SHP77 (cell line): ENCODE measurements around the gene SLC22A4.

ENCODE experiments used
- DNase-seq, 2 experiments: peaks; one replicate each; lab custom pipeline; 2025; lab: John Stamatoyannopoulos, UW

Gene SLC22A4

DNA sequence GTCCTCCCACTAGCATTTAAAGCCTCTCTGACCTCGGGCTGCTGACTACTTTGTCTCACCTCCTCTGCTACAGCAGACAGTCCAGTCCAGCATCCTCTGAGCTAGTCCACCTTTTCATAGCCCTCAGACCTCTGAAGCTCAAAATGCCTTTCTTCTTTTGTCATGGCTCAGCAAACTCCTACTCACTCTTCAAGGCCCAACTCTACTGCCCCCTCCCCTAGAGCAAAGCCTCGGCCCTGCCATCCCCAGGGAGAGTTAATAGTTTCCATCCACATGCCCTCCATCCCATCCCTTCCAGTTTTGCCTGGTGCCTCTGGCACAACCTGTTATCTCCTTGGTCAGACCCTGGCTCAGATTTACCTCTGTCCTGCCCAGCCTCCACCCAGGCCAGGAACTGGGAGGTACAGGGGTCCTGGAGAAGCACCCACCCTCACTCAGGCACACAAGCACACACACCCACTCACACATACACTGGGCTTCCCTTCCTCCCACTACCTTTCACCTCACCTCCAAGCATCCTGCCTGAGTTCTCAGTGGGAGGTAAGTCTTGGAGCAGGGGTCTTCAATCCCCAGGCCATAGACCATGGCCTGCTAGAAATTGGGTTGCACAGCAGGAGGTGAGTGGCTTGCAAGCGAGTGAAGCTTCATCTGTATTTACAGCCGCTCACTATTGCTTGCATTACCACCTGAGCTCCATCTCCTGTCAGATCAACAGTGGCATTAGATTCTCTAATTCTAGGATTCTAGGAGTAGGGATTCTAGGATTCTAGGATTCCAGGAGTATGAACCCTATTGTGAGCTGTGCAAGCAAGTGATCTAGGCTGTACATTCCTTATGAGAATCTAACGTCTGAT, 18.6 kb upstream of the SLC22A4 start:
- DNase-seq = no peak

GRCh38 chr5:132277256-132277655, 16.9 kb upstream of the SLC22A4 start:
- no peak for DNase-seq

DNA sequence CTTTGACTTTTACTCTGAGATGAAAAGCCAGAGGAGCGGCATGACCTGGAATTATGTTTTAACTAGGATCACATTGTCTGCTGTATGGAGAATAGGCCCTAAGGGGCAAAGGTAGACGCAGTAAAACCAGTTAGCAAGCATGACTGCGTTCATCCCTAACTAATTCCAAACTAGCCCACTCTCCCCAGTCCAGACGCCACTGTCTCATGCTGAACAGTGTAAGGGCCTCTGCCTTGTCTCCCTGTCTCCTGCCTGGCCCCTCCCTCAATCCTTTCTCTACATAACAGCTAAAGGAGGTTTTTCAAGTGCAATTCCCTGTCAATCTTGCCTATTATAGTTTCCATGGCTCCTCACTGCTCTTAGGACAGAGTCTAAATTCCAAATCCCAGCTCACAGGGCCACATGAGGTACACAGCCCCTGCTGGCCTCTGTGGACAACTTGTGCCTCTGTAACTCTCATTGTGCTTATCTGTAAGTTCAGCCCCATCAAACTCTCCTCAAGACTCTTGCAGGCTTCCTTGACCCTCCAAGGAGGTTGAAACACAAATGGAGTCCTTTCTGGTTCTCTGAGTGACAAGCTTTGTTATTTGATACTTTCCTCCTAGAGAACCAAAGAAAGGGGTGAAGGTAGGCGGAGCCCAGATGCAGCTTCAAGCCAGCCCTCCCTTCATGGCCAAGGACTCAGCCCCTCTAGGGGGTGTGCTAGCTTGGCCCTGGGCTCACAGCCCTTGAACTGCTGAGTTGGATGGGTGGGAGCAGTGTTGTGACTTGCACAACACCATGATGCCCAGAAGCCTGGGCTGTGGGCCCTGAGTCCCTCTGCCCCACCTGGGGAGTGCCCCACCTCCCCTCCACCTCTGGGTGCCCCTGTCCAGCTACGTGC, 16.0 kb upstream of the SLC22A4 start:
- no peak for DNase-seq

DNA sequence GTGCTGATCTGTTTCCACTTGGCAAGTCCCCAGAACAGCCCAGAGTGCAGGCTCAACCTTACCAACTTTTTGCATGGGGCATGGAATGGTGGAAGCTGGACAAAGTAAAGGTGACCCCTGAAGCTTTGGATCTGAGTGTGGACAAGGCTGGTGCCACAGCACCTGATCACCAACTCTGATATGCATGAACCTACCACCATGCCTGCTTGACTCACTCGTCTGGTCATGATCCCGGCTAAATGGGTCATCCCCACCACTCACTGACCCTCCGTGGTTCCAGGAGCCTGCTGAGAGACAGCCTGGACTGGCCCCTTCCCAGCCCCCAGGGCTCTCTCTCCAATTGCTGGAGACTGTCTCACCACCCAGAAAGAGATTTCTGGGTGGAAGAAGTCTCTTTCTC, 14.4 kb upstream of the SLC22A4 start:
- DNase-seq = no peak

GRCh38 chr5:132280371-132281240, 13.6 kb upstream of the SLC22A4 start:
- DNase-seq = no peak

- no peak for DNase-seq
Measured at GRCh38 chr5:132281856-132282614, 12.2 kb upstream of the SLC22A4 start.

GRCh38 chr5:132283423-132284043, 10.7 kb upstream of the SLC22A4 start:
- peak; percentile 59 to 62 for DNase-seq

DNA sequence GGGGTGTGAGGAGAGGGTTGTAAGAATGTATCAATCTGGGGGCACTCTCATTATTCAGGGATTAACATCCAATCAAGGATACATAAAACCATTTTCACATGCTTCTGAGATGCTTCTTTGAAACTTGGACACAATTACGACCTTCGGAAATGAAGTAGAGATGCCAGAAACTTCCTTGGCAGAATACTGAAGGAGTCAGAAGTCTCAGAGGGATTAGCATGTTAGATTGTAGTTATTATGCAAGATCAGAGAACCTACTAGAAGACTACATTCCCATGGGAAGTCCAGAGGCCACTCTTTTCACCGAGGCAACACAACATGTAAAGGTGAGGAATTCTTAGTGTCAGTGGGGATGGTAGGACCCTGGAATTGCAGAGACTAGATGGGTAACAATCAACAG, 5.1 kb upstream of the SLC22A4 start:
- DNase-seq = no peak

DNA sequence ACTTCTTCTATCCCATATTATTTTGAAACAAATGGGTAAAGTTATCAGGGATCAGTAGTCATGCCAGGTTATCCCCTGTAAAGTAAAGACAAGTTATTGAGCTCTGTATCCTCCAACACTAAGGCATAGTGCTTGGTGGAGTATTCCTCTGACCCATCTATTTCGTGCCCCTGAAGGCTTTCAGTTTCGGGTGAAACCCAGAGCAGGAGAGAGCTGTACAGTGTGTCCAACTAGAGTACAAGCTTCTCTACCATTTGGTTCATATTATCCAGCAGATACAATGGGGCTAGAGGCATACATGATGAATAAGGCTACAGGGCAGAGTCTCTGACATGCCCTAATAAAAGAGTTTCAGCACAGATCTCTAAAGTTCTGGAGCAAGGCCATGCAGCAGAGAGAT, 3.2 kb upstream of the SLC22A4 start:
- DNase-seq = no peak

GRCh38 chr5:132293066-132293991, 865 bp upstream of the SLC22A4 start:
- peak; percentile 79 to 88 for DNase-seq

DNA sequence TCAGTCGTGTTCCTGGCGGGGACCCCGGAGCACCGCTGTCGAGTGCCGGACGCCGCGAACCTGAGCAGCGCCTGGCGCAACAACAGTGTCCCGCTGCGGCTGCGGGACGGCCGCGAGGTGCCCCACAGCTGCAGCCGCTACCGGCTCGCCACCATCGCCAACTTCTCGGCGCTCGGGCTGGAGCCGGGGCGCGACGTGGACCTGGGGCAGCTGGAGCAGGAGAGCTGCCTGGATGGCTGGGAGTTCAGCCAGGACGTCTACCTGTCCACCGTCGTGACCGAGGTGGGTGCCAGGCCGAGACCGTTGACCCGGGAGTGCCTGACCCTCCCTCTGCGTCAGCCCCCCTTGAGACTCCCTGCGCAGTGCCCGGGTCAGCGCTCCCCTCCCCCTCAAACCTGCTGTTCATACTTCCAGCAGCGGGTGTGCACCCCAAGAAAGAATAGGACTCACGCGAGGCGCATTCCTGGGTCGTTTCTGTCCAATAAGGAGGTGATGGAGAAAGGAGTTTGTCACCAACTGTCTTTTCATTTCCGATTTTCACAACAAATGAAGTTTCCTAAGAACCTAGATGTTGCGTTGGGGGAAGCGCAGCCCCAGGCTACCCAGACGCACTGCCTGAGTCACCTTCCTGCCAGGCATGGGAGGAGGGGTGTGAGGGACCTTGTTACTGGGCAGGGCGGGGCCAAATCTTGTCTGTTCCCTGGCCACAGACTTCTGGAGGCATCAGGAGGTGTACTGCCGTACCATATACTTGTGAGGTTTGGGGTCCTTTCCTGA, 722 bp downstream of the SLC22A4 start:
- peak in 1 of 2 experiments; percentile 3 for DNase-seq

DNA sequence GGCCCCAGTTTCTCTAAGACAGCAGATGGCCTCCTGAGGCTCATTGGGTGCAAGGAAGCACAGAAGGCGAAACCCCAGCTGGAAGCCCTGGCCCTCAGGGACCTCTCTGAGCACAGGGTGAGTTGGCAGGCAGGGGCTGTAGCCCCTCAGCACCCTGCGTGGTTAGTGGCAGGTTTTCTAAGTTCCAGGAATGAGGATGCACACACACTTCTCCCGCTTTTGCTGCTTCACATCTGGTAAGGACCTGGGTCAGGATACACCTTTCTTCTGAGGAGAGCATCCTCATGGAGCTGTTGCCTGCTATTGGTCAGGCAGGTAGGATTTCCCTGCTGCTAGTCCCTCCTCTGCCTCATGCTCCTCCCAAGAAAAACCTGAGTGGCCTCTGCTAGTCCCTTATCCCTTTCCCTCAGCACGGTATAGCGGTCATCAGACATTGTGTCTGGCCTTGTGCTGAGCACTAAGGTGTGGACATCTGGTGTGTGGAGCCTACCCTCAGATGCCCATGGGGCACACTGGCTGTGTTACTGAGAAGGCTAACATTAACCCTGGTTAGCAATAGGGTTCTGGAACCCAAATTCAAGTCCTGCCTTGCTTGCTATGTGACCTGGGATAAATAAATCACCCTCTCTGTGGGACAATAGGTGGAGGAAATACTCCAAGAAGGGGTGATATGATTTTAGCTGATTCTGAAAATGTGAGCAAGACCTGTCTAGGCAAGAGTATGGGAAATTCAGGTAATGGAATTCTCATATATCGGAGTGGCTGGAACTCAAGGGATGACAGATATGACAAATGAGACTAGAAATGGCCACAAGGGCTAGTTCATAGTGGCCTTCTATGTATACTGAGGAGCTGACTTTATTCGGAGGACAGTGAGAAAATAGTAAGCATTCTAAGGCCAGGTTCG, 1.6 kb downstream of the SLC22A4 start:
- DNase-seq = no peak

DNA sequence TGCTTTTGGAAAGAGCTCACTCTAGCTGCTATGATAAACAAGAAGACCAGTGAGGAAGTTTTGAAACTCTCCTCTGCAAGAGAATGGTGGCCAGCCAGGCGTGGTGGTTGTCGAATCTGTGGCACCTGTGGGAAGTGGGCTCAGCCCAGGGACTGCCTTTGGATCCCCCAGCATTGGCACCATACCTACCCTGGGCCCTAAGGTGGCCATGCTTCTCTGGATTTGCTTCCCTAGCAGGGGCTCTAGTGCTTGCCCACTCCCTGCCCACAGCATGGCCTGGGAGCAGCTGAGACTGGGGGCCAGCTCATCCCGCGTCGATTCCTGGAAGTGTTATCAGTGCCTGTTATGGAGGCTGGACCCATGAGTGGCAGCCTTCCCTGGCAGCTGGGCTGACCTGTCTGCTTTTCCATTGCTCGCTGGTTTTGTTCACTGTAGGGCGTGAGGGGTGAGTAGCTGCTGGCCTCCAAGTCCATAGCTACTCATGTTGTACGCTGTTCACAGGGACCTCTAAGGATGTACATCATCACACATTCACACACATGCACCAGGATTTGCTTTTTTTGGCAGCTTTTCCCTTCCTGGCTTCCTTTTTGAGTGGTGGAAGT, 2.3 kb downstream of the SLC22A4 start:
- no peak for DNase-seq

GRCh38 chr5:132297211-132297940, 3.2 kb downstream of the SLC22A4 start:
- DNase-seq = no peak

DNA sequence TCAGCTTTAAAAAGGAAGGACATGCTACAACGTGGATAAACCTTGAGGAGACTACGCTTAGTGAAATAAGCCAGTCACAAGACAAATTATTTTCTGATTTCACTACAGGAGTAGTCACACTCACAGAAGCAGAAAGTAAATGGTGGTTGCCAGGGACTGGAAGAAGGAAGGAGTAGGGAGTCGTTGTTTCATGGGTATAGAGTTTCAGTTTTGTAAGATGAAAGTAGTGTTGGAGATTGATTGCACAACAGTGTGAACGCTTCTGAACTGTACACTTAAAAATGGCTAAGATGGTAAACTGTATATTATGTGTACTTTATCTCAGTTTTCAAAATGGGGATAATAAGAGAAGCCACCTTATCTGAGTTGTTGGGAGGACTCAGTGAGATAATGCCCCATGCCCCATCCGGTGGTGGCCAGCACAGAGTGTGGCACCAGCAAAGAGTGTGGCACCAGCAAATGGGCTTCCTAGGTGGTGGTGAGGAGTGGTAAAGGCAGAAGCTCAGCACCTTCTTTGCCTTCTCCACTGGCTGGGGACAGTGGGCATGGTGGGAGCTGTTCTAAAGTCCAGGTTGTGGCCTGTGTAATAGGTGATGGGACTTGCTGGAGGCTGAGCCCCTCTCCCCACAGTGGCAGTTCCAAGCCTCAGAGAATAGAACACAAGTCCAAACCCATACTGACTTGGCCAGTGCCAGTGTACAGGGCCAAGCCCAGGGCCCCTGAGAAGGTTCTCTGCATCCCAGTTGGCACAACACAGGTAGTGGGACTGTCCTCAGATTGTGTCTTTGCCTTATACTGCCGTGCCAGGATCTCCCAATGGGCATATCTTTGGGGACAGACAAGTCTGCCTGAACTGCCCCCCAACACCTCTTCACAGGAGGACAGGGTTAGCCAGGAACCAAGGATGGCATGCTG, 4.4 kb downstream of the SLC22A4 start:
- DNase-seq = no peak

GRCh38 chr5:132299917-132300316, 5.7 kb downstream of the SLC22A4 start:
- no peak for DNase-seq
